ENCODE results near the gene TPPP2. TPM values are rescaled to one million over a fixed set of nuclear protein-coding genes. Genes with fewer than 3 reads are reported as not detected.

The TPPP2 gene
- total and polyA plus RNA-seq, 2 experiments from 2014 or later = not detected

DNA sequence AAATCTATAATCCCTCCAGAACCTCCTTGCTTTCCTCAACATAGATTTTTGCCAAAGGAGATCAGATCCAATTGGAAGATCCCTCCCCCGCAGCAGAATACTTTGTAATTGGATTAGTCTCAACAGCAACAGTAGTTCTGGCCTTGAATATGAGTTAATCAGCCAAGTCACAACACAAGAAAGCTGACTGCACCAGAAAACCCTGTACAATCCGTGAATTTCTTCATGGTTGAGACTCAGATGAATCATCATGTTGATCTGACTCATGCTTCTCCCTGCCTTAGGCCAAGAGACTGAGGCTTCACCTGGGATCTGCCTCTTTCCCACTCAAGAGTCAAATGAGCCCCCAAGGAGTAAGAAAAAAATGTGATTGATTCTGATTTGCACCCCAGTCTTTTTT is 43.2 kb upstream of the TPPP2 start (continued):
- TF ChIP-seq, protein P1, sequence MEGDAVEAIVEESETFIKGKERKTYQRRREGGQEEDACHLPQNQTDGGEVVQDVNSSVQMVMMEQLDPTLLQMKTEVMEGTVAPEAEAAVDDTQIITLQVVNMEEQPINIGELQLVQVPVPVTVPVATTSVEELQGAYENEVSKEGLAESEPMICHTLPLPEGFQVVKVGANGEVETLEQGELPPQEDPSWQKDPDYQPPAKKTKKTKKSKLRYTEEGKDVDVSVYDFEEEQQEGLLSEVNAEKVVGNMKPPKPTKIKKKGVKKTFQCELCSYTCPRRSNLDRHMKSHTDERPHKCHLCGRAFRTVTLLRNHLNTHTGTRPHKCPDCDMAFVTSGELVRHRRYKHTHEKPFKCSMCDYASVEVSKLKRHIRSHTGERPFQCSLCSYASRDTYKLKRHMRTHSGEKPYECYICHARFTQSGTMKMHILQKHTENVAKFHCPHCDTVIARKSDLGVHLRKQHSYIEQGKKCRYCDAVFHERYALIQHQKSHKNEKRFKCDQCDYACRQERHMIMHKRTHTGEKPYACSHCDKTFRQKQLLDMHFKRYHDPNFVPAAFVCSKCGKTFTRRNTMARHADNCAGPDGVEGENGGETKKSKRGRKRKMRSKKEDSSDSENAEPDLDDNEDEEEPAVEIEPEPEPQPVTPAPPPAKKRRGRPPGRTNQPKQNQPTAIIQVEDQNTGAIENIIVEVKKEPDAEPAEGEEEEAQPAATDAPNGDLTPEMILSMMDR (conservative IDR thresholded peaks at IDR 0.05; ENCODE audit: low read depth in 2 of 2) = no peak
- TF ChIP-seq NANOG (IDR thresholded peaks at IDR 0.05; ENCODE audit: borderline replicate concordance) = no peak

GRCh38 chr14:20988717-20989470 is 41.1 kb upstream of the TPPP2 start:
- ATAC-seq (no peak), DNase-seq (ENCODE audit: low spot score) (no peak)
- Histone ChIP-seq H3F3A (replicated peaks; ENCODE audit: low read depth) (peaks cover 6% of the 10 kb centered on the region), H3K79me2 (replicated peaks; ENCODE audit: insufficient read depth) (peaks cover 27% of the 10 kb centered on the region), H4K20me1 (replicated peaks; ENCODE audit: insufficient read depth) (peaks cover 12% of the 10 kb centered on the region; the same call in 1 of the 2 replicates), H3K4me2 (peak overlapping the region; percentile 91), H3K4me1 (ENCODE audit: insufficient read depth) (peaks cover 13% of the 10 kb centered on the region), H3K4me3 (peak overlapping the region; percentile 55), H3K27me3 (ENCODE audit: insufficient read depth) (no peaks in the 10 kb centered on the region), H3K36me3 (ENCODE audit: insufficient read depth) (peaks cover 19% of the 10 kb centered on the region), H3K9me2 (ENCODE audit: insufficient read depth) (peaks cover 17% of the 10 kb centered on the region; the same call in 1 of the 2 replicates), H3K27ac (ENCODE audit: low read depth) (peak overlapping the region; percentile 94), H2AFZ (peak overlapping the region; percentile 9; the same call in 1 of the 2 replicates)
- TF ChIP-seq EZH2phosphoT487 (IDR thresholded peaks at IDR 0.05; ENCODE audit: unreplicated experiment) (no peak), NANOG (IDR thresholded peaks at IDR 0.05; ENCODE audit: borderline replicate concordance) (no peak)
- TF ChIP-seq, protein P2, sequence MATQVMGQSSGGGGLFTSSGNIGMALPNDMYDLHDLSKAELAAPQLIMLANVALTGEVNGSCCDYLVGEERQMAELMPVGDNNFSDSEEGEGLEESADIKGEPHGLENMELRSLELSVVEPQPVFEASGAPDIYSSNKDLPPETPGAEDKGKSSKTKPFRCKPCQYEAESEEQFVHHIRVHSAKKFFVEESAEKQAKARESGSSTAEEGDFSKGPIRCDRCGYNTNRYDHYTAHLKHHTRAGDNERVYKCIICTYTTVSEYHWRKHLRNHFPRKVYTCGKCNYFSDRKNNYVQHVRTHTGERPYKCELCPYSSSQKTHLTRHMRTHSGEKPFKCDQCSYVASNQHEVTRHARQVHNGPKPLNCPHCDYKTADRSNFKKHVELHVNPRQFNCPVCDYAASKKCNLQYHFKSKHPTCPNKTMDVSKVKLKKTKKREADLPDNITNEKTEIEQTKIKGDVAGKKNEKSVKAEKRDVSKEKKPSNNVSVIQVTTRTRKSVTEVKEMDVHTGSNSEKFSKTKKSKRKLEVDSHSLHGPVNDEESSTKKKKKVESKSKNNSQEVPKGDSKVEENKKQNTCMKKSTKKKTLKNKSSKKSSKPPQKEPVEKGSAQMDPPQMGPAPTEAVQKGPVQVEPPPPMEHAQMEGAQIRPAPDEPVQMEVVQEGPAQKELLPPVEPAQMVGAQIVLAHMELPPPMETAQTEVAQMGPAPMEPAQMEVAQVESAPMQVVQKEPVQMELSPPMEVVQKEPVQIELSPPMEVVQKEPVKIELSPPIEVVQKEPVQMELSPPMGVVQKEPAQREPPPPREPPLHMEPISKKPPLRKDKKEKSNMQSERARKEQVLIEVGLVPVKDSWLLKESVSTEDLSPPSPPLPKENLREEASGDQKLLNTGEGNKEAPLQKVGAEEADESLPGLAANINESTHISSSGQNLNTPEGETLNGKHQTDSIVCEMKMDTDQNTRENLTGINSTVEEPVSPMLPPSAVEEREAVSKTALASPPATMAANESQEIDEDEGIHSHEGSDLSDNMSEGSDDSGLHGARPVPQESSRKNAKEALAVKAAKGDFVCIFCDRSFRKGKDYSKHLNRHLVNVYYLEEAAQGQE (IDR thresholded peaks at IDR 0.05; ENCODE audit: unreplicated experiment) = no peak
- TF ChIP-seq, protein P1 (conservative IDR thresholded peaks at IDR 0.05; ENCODE audit: low read depth in 2 of 2) = no peak
- Mint-ChIP-seq H3K4me3 (peak overlapping the region; percentile 79), H3K27ac (no peak overlapping the region), H3K9me3 (no peaks in the 10 kb centered on the region; the same call in 2 of the 3 replicates), H3K36me3 (ENCODE audit: low read depth) (peaks cover 27% of the 10 kb centered on the region), H3K4me1 (peaks cover 12% of the 10 kb centered on the region), H3K27me3 (ENCODE audit: insufficient read depth, low read depth, poor library complexity) (no peaks in the 10 kb centered on the region)
